HG03571 (cell line): ENCODE data around the gene ABHD4.
A peak's percentile ranks its signal among the peaks of the same experiment; 100 is the strongest.
"Not testable (repeated sequence)": the region's sequence is repeated elsewhere in the genome, so short reads cannot be mapped to it uniquely, and the experiment has no call there.

ENCODE experiments used
- ATAC-seq: cut with Tn5 transposase; IDR thresholded peaks from one replicate; pipeline ENCODE4 v1.9.1; 2021; ENCODE audit not compliant: unreplicated experiment

The ABHD4 gene

GRCh38 chr14:22588526-22589095 is 9.5 kb upstream of the ABHD4 start:
- ATAC-seq, result peak; percentile 17

GRCh38 chr14:22589096-22589839 is 8.8 kb upstream of the ABHD4 start, which contains the start of gene DAD1:
TSS of gene DAD1 (minus strand) at chr14:22589224. CDS start at chr14:22589157, 67 bp downstream.
- peak; percentile 79 for ATAC-seq

GRCh38 chr14:22593189-22593588 is 4.9 kb upstream of the ABHD4 start:
- ATAC-seq, result no peak

GRCh38 chr14:22593601-22594000 is 4.5 kb upstream of the ABHD4 start:
- ATAC-seq, result no peak

- ATAC-seq, result no peak
These were observed 3.9 kb upstream of the ABHD4 start for GRCh38 chr14:22594156-22594716.

- ATAC-seq, result no peak
These were observed 1.7 kb upstream of the ABHD4 start for GRCh38 chr14:22596354-22596879.

- no peak for ATAC-seq
These were observed 835 bp upstream of the ABHD4 start for GRCh38 chr14:22597265-22597664.

- no peak for ATAC-seq
These were observed 365 bp upstream of the ABHD4 start for GRCh38 chr14:22597771-22598098.

- ATAC-seq, result no peak
These were observed 770 bp downstream of the ABHD4 start for GRCh38 chr14:22598896-22599244.

- no peak for ATAC-seq
These were observed 1.2 kb downstream of the ABHD4 start for GRCh38 chr14:22599349-22599748.

GRCh38 chr14:22600027-22600426 is 1.9 kb downstream of the ABHD4 start:
- no peak for ATAC-seq

GRCh38 chr14:22601456-22601855 is 3.4 kb downstream of the ABHD4 start:
- ATAC-seq, result no peak

GRCh38 chr14:22601996-22602395 is 3.9 kb downstream of the ABHD4 start:
- no peak for ATAC-seq

GRCh38 chr14:22602862-22603261 is 4.8 kb downstream of the ABHD4 start:
- ATAC-seq, result no peak

- ATAC-seq, result no peak
These were observed 8.3 kb downstream of the ABHD4 start for GRCh38 chr14:22606380-22606779.

GRCh38 chr14:22607291-22607690 is 9.2 kb downstream of the ABHD4 start:
- no peak for ATAC-seq

GRCh38 chr14:22610931-22611330 is 12.8 kb downstream of the ABHD4 start:
- ATAC-seq, result no peak

GRCh38 chr14:22613106-22613695 is 15.1 kb downstream of the ABHD4 start:
- no peak for ATAC-seq

- no peak for ATAC-seq
These were observed 15.7 kb downstream of the ABHD4 start for GRCh38 chr14:22613736-22614239.

- no peak for ATAC-seq
These were observed 16.2 kb downstream of the ABHD4 start for GRCh38 chr14:22614240-22614799.

- ATAC-seq, result not testable (repeated sequence)
These were observed 17.7 kb downstream of the ABHD4 start for GRCh38 chr14:22615765-22616164.
